H9 (cell line): ENCODE results near the gene PLK2. TPM values are rescaled to one million over a fixed set of nuclear protein-coding genes. Genes with fewer than 3 reads are reported as not detected.

ENCODE experiments used
- DNase-seq: peaks from one replicate; pipeline ENCODE4 v3.0.0-alpha.2; 2017
- H2AFZ ChIP-seq: one replicate; pipeline ENCODE4 v1.6.1; 2013; ENCODE audit warnings: mild to moderate bottlenecking, low read length, control low read depth, moderate library complexity
- H2AK5ac ChIP-seq: 2 replicates; pipeline ENCODE4 v1.6.1; 2013; ENCODE audit warnings: low read length, control low read depth, mixed read lengths; ENCODE audit not compliant: insufficient read length
- H2BK120ac ChIP-seq: one replicate; pipeline ENCODE4 v1.6.1; 2013; ENCODE audit warnings: low read depth, mild to moderate bottlenecking, low read length, control low read depth, inconsistent platforms; ENCODE audit not compliant: poor library complexity, severe bottlenecking
- H2BK12ac ChIP-seq: 2 replicates; pipeline ENCODE4 v1.6.1; 2013; ENCODE audit warnings: low read length, control low read depth, mixed read lengths, low read depth; ENCODE audit not compliant: insufficient read length
- H2BK15ac ChIP-seq: 2 replicates; pipeline ENCODE4 v1.6.1; 2013; ENCODE audit warnings: low read depth, low read length, control low read depth
- H2BK20ac ChIP-seq: one replicate; pipeline ENCODE4 v1.6.1; 2013; ENCODE audit warnings: low read depth, mild to moderate bottlenecking, low read length, control low read depth, inconsistent platforms; ENCODE audit not compliant: poor library complexity, severe bottlenecking
- H2BK5ac ChIP-seq: 2 replicates; pipeline ENCODE4 v1.6.1; 2013; ENCODE audit warnings: low read length, control low read depth, mixed read lengths; ENCODE audit not compliant: insufficient read length
- H3K14ac ChIP-seq: 2 replicates; pipeline ENCODE4 v1.6.1; 2013; ENCODE audit warnings: low read length, control low read depth; ENCODE audit not compliant: insufficient read depth
- H3K18ac ChIP-seq: 2 replicates; pipeline ENCODE4 v1.6.1; 2013; ENCODE audit warnings: low read depth, mild to moderate bottlenecking, mixed read lengths, low read length, control low read depth; ENCODE audit not compliant: insufficient read length
- H3K23ac ChIP-seq: 2 replicates; pipeline ENCODE4 v1.6.1; 2013; ENCODE audit warnings: low read length, control low read depth, mixed read lengths, low read depth; ENCODE audit not compliant: insufficient read length
- H3K23me2 ChIP-seq: 2 replicates; pipeline ENCODE4 v1.6.1; 2013; ENCODE audit warnings: low read depth, mild to moderate bottlenecking, mixed read lengths, low read length, control low read depth; ENCODE audit not compliant: insufficient read length, poor library complexity, severe bottlenecking
- H3K27ac ChIP-seq: 2 replicates; pipeline ENCODE4 v1.5.1; 2013; ENCODE audit warnings: low read length, control low read depth, mixed read lengths, low read depth; ENCODE audit not compliant: insufficient read length
- H3K27me3 ChIP-seq: 2 replicates; pipeline ENCODE4 v1.6.1; 2013; ENCODE audit warnings: low read length, control low read depth, inconsistent platforms; ENCODE audit not compliant: insufficient read depth
- H3K4ac ChIP-seq: 2 replicates; pipeline ENCODE4 v1.6.1; 2013; ENCODE audit warnings: low read depth, mild to moderate bottlenecking, control low read depth, inconsistent platforms, low read length, moderate library complexity
- H3K4me1 ChIP-seq: 2 replicates; pipeline ENCODE4 v1.6.1; 2013; ENCODE audit warnings: low read length, control low read depth, inconsistent platforms; ENCODE audit not compliant: insufficient read depth
- H3K4me2 ChIP-seq: 2 replicates; pipeline ENCODE4 v1.6.1; 2013; ENCODE audit warnings: low read length, control low read depth, mixed read lengths; ENCODE audit not compliant: insufficient read length, insufficient read depth
- H3K56ac ChIP-seq: 2 replicates; pipeline ENCODE4 v1.6.1; 2013; ENCODE audit warnings: low read depth, mild to moderate bottlenecking, mixed read lengths, low read length, control low read depth; ENCODE audit not compliant: insufficient read length
- H3K79me1 ChIP-seq: 2 replicates; pipeline ENCODE4 v1.6.1; 2013; ENCODE audit warnings: low read depth, mild to moderate bottlenecking, moderate library complexity, low read length, control low read depth, inconsistent platforms; ENCODE audit not compliant: insufficient read depth, poor library complexity, severe bottlenecking
- H3K79me2 ChIP-seq: 2 replicates; pipeline ENCODE4 v1.6.1; 2013; ENCODE audit warnings: low read length, control low read depth, inconsistent platforms; ENCODE audit not compliant: insufficient read depth
- H3K9ac ChIP-seq: 2 replicates; pipeline ENCODE4 v1.6.1; 2013; ENCODE audit warnings: low read length, control low read depth, mixed read lengths; ENCODE audit not compliant: insufficient read length; ENCODE audit errors: extremely low read depth
- H3K9me3 ChIP-seq: one replicate; pipeline ENCODE4 v1.6.1; 2013; ENCODE audit warnings: low read depth, low read length, inconsistent platforms; ENCODE audit not compliant: control insufficient read depth
- H3T11ph ChIP-seq: one replicate; pipeline ENCODE4 v1.6.1; 2013; ENCODE audit warnings: mild to moderate bottlenecking, low read length, control low read depth, inconsistent platforms
- H4K20me1 ChIP-seq: one replicate; pipeline ENCODE4 v1.6.1; 2013; ENCODE audit not compliant: control insufficient read depth, insufficient read length, insufficient read depth
- H4K5ac ChIP-seq: 2 replicates; pipeline ENCODE4 v1.6.1; 2013; ENCODE audit warnings: low read depth, mild to moderate bottlenecking, mixed read lengths, low read length, control low read depth; ENCODE audit not compliant: insufficient read length
- H4K8ac ChIP-seq: replicated peaks from 2 replicates; pipeline ENCODE4 v1.6.1; 2013; ENCODE audit warnings: low read length, control low read depth, mixed read lengths, low read depth; ENCODE audit not compliant: insufficient read length
- H4K91ac ChIP-seq: 2 replicates; pipeline ENCODE4 v1.6.1; 2013; ENCODE audit warnings: low read depth, mild to moderate bottlenecking, moderate library complexity, mixed read lengths, low read length, control low read depth; ENCODE audit not compliant: insufficient read length
- H3K27ac Mint-ChIP-seq, 3 experiments: 2 replicates in 2 of 3; 3 replicates in 1 of 3; pipeline ENCODE4 v1.8.0; 2020 to 2021; ENCODE audit warnings: mixed read lengths in 3 of 3, mild to moderate bottlenecking in 1 of 3, moderate library complexity in 1 of 3
- H3K27me3 Mint-ChIP-seq: 2 replicates; pipeline ENCODE4 v1.8.0; 2021; ENCODE audit warnings: low read depth, mild to moderate bottlenecking, moderate library complexity, mixed read lengths
- H3K36me3 Mint-ChIP-seq, 3 experiments: 2 replicates in 2 of 3; 3 replicates in 1 of 3; pipeline ENCODE4 v1.8.0; 2020 to 2021; ENCODE audit warnings: low read depth in 3 of 3, mixed read lengths in 3 of 3; ENCODE audit not compliant: insufficient read depth in 1 of 3
- H3K4me1 Mint-ChIP-seq, 2 experiments: 2 replicates each; pipeline ENCODE4 v1.8.0; 2020; ENCODE audit warnings: mixed read lengths in 2 of 2
- H3K4me3 Mint-ChIP-seq, 2 experiments: 2 replicates in 1 of 2; 3 replicates in 1 of 2; pipeline ENCODE4 v1.8.0; 2020 to 2021; ENCODE audit warnings: mild to moderate bottlenecking in 2 of 2, mixed read lengths in 2 of 2, moderate library complexity in 1 of 2
- H3K9me3 Mint-ChIP-seq, 2 experiments: 2 replicates in 1 of 2; 3 replicates in 1 of 2; pipeline ENCODE4 v1.8.0; 2020; ENCODE audit warnings: mild to moderate bottlenecking in 2 of 2, mixed read lengths in 2 of 2, moderate library complexity in 1 of 2
- total RNA-seq: library from RNA; stranded (reverse); gene quantifications from 2 replicates; pipeline ENCODE4 v1.2.1, GENCODE V29; 2021
- TF ChIP-seq, protein P1 (sequence below): fragments of 200-600 bp; sonication (generic); conservative IDR thresholded peaks from 3 replicates; pipeline ENCODE4 v1.8.0; 2021; ENCODE audit warnings: antibody characterized with exemption, mild to moderate bottlenecking

PLK2 gene
- total RNA-seq, 1 experiment from 2014 or later: 26.2 TPM

DNA sequence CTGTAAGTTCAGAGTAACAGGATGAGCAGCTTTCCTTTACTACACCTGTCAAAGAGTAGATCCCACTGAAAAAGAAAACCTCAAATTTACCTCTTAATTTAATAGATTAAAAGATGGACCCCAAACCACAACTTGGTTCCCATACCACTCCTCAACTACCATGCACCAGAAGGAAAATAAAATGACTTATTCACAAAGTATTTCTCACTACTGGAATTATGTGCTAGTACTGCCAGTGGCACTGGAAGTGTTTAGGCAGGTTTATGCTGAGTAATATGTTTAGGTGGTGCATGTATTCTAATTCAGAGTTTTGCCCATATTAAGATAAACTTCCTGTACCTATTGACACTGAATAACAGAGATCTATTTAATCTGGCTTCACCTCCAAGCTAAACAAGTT is 6.6 kb downstream of the PLK2 start:
- no peak overlapping the region for H3K18ac ChIP-seq
- DNase-seq: no peak
- H2BK15ac ChIP-seq: no peak overlapping the region
- H3K4me1 ChIP-seq: no peaks in the 10 kb centered on the region
- H3K9me3 ChIP-seq: no peaks in the 10 kb centered on the region
- Mint-ChIP-seq H3K36me3 (peaks cover 3 to 49% (median 37%) of the 10 kb centered on the region in 3 experiments; a peak in 6 of 7 replicates), H3K4me3 (no peak overlapping the region), H3K27ac (no peak overlapping the region), H3K9me3 (no peaks in the 10 kb centered on the region), H3K27me3 (no peaks in the 10 kb centered on the region), H3K4me1 (peaks cover 9 to 10% of the 10 kb centered on the region in 2 experiments)
- H3K14ac ChIP-seq: no peak overlapping the region
- H2BK5ac ChIP-seq: no peak overlapping the region
- no peak overlapping the region for H2AK5ac ChIP-seq
- H2BK20ac ChIP-seq: no peak overlapping the region
- no peak overlapping the region for H2BK120ac ChIP-seq
- no peak overlapping the region for H4K8ac ChIP-seq
- H3K4ac ChIP-seq: no peak overlapping the region
- H2AFZ ChIP-seq: no peak overlapping the region
- H2BK12ac ChIP-seq: no peak overlapping the region
- no peak overlapping the region for H3K9ac ChIP-seq
- no peaks in the 10 kb centered on the region for H3K79me1 ChIP-seq
- no peaks in the 10 kb centered on the region for H3K27me3 ChIP-seq
- no peak overlapping the region for H3T11ph ChIP-seq
- no peaks in the 10 kb centered on the region for H3K23me2 ChIP-seq
- no peak overlapping the region for H3K56ac ChIP-seq
- H4K91ac ChIP-seq: no peak overlapping the region
- TF ChIP-seq, protein P1, sequence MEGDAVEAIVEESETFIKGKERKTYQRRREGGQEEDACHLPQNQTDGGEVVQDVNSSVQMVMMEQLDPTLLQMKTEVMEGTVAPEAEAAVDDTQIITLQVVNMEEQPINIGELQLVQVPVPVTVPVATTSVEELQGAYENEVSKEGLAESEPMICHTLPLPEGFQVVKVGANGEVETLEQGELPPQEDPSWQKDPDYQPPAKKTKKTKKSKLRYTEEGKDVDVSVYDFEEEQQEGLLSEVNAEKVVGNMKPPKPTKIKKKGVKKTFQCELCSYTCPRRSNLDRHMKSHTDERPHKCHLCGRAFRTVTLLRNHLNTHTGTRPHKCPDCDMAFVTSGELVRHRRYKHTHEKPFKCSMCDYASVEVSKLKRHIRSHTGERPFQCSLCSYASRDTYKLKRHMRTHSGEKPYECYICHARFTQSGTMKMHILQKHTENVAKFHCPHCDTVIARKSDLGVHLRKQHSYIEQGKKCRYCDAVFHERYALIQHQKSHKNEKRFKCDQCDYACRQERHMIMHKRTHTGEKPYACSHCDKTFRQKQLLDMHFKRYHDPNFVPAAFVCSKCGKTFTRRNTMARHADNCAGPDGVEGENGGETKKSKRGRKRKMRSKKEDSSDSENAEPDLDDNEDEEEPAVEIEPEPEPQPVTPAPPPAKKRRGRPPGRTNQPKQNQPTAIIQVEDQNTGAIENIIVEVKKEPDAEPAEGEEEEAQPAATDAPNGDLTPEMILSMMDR: no peak
- H4K5ac ChIP-seq: no peak overlapping the region
- no peaks in the 10 kb centered on the region for H4K20me1 ChIP-seq
- H3K23ac ChIP-seq: no peak overlapping the region
- no peak overlapping the region for H3K4me2 ChIP-seq
- H3K27ac ChIP-seq: no peak overlapping the region
- no peaks in the 10 kb centered on the region for H3K79me2 ChIP-seq
